ENCODE results near the gene MTA1.

The MTA1 gene

GRCh38 chr14:105425823-105426247 lies 6.2 kb downstream of the MTA1 start:
- no peak for DNase-seq

GRCh38 chr14:105426416-105427130 lies 6.9 kb downstream of the MTA1 start:
- no peak for DNase-seq

GRCh38 chr14:105427412-105427811 lies 7.8 kb downstream of the MTA1 start:
- DNase-seq: no peak

- DNase-seq: no peak
Observed at GRCh38 chr14:105427936-105428485, 8.4 kb downstream of the MTA1 start.

GRCh38 chr14:105430042-105430441 lies 10.4 kb downstream of the MTA1 start:
- no peak for DNase-seq

- DNase-seq: no peak
Observed at GRCh38 chr14:105430565-105430964, 10.9 kb downstream of the MTA1 start.

- no peak for DNase-seq
Observed at GRCh38 chr14:105431256-105431655, 11.6 kb downstream of the MTA1 start.

- DNase-seq: no peak
Observed at GRCh38 chr14:105432657-105433056, 13.0 kb downstream of the MTA1 start.

- no peak for DNase-seq
Observed at GRCh38 chr14:105433161-105433605, 13.6 kb downstream of the MTA1 start.

- no peak for DNase-seq
Observed at GRCh38 chr14:105436402-105436801, 16.8 kb downstream of the MTA1 start.

- no peak for DNase-seq
Observed at GRCh38 chr14:105436891-105437722, 17.5 kb downstream of the MTA1 start.

- no peak for DNase-seq
Observed at GRCh38 chr14:105437723-105438500, 18.3 kb downstream of the MTA1 start.

- DNase-seq: no peak
Observed at GRCh38 chr14:105439179-105439578, 19.6 kb downstream of the MTA1 start.

GRCh38 chr14:105439710-105440553 lies 20.3 kb downstream of the MTA1 start:
- no peak for DNase-seq

- DNase-seq: no peak
Observed at GRCh38 chr14:105440554-105440900, 20.9 kb downstream of the MTA1 start.

- no peak for DNase-seq
Observed at GRCh38 chr14:105440992-105441391, 21.4 kb downstream of the MTA1 start.

GRCh38 chr14:105442125-105442524 lies 22.5 kb downstream of the MTA1 start:
- no peak for DNase-seq

GRCh38 chr14:105442834-105443233 lies 23.2 kb downstream of the MTA1 start:
- no peak for DNase-seq

GRCh38 chr14:105444859-105445258 lies 25.2 kb downstream of the MTA1 start:
- no peak for DNase-seq

GRCh38 chr14:105445290-105445689 lies 25.7 kb downstream of the MTA1 start:
- DNase-seq: no peak

- no peak for DNase-seq
Observed at GRCh38 chr14:105445901-105446845, 26.5 kb downstream of the MTA1 start.
